HG02763 (cell line): ENCODE results near the gene POC5.

Source experiments
- ATAC-seq: cut with Tn5 transposase; IDR thresholded peaks from one replicate; pipeline ENCODE4 v1.9.1; 2021; ENCODE audit warnings: mild to moderate bottlenecking, moderate library complexity; ENCODE audit not compliant: unreplicated experiment

Gene POC5

GRCh38 chr5:75662061-75662460 lies 55.2 kb downstream of the POC5 start:
- ATAC-seq = no peak

- ATAC-seq = no peak
Observed at GRCh38 chr5:75660678-75661465, 56.4 kb downstream of the POC5 start.

- ATAC-seq = no peak
Observed at GRCh38 chr5:75659791-75660450, 57.3 kb downstream of the POC5 start.

GRCh38 chr5:75656311-75657003 lies 60.8 kb downstream of the POC5 start:
- ATAC-seq = no peak

GRCh38 chr5:75654693-75655295 lies 62.4 kb downstream of the POC5 start:
- no peak for ATAC-seq

- ATAC-seq = no peak
Observed at GRCh38 chr5:75653521-75653920, 63.7 kb downstream of the POC5 start.

GRCh38 chr5:75651575-75652238 lies 65.5 kb downstream of the POC5 start:
- ATAC-seq = no peak

GRCh38 chr5:75648712-75649111 lies 68.5 kb downstream of the POC5 start:
- ATAC-seq = no peak

- ATAC-seq = no peak
Observed at GRCh38 chr5:75640826-75641225, 76.4 kb downstream of the POC5 start.

- no peak for ATAC-seq
Observed at GRCh38 chr5:75640395-75640794, 76.8 kb downstream of the POC5 start.

GRCh38 chr5:75639535-75640311 lies 77.5 kb downstream of the POC5 start:
- no peak for ATAC-seq

- no peak for ATAC-seq
Observed at GRCh38 chr5:75637949-75638348, 79.3 kb downstream of the POC5 start.

GRCh38 chr5:75632321-75632720 lies 84.9 kb downstream of the POC5 start:
- ATAC-seq = no peak

- no peak for ATAC-seq
Observed at GRCh38 chr5:75630875-75631274, 86.4 kb downstream of the POC5 start.

- ATAC-seq = no peak
Observed at GRCh38 chr5:75627801-75628200, 89.4 kb downstream of the POC5 start.

- no peak for ATAC-seq
Observed at GRCh38 chr5:75626959-75627358, 90.3 kb downstream of the POC5 start.
